Right atrium auricular region (tissue), 2 donors: ENCODE measurements around the gene AR. TPM values are rescaled to one million over a fixed set of nuclear protein-coding genes. Genes with fewer than 3 reads are reported as not detected.

ENCODE experiments used
- DNase-seq: peaks from one replicate; pipeline ENCODE4 v3.0.0-alpha.2; 2019; ENCODE audit warnings: low spot score
- H3K27ac ChIP-seq, 2 donors: fragments of 200-600 bp; sonication (generic); 1 replicate in 1 of 2; 2 replicates in 1 of 2; pipeline ENCODE4 v1.5.1; 2016 to 2019
- H3K27me3 ChIP-seq, 2 donors: fragments of 200-600 bp; sonication (generic); one replicate each; pipeline versions ENCODE4 v1.5.1 to v1.6.0; 2017 to 2019
- H3K36me3 ChIP-seq: fragments of 200-600 bp; sonication (generic); one replicate; pipeline ENCODE4 v1.5.1; 2016
- H3K4me1 ChIP-seq, 2 donors: fragments of 200-600 bp; sonication (generic); one replicate each; pipeline versions ENCODE4 v1.5.1 to v1.6.0; 2017 to 2019
- H3K4me3 ChIP-seq, 2 donors: fragments of 200-600 bp; sonication (generic); 1 replicate in 1 of 2; 2 replicates in 1 of 2; pipeline ENCODE4 v1.5.1; 2017 to 2019; ENCODE audit warnings: mild to moderate bottlenecking in 1 of 2, moderate library complexity in 1 of 2
- H3K9me3 ChIP-seq, 2 donors: fragments of 200-600 bp; sonication (generic); one replicate each; pipeline ENCODE4 v1.5.1; 2019
- CTCF ChIP-seq, 2 donors: fragments of 200-600 bp; sonication (generic); IDR thresholded peaks; one replicate each; pipeline ENCODE4 v1.5.1; 2019; ENCODE audit warnings: antibody characterized with exemption in 2 of 2
- total RNA-seq, 2 donors: library from RNA; depleted of rRNA; stranded (reverse); fragments of >200 nt; gene quantifications; one replicate each; pipeline ENCODE4 v1.1.0, GENCODE V29; 2016

The AR gene
- total RNA-seq, 2 donors from 2014 or later = 7.9 to 9.1 TPM

GRCh38 chrX:67730296-67730695 is 186.5 kb downstream of the AR start:
- no peak overlapping the region for H3K27ac ChIP-seq
- no peaks in the 10 kb centered on the region for H3K4me1 ChIP-seq
- no peaks in the 10 kb centered on the region for H3K36me3 ChIP-seq
- no peak overlapping the region for H3K4me3 ChIP-seq
- H3K9me3 ChIP-seq = no peaks in the 10 kb centered on the region
- H3K27me3 ChIP-seq = no peaks in the 10 kb centered on the region
- no peak for TF ChIP-seq CTCF (IDR thresholded peaks at IDR 0.05)
- DNase-seq = no peak

- no peaks in the 10 kb centered on the region for H3K36me3 ChIP-seq
- H3K27ac ChIP-seq = no peak overlapping the region
- no peak for DNase-seq
- H3K9me3 ChIP-seq = no peaks in the 10 kb centered on the region
- no peaks in the 10 kb centered on the region for H3K4me1 ChIP-seq
- no peak overlapping the region for H3K4me3 ChIP-seq
- TF ChIP-seq CTCF (IDR thresholded peaks at IDR 0.05) = no peak
- no peaks in the 10 kb centered on the region for H3K27me3 ChIP-seq
Measured at GRCh38 chrX:67731061-67731460, 187.2 kb downstream of the AR start.

GRCh38 chrX:67732864-67733263 is 189.0 kb downstream of the AR start:
- Histone ChIP-seq H3K36me3 (no peaks in the 10 kb centered on the region), H3K4me3 (no peak overlapping the region), H3K9me3 (no peaks in the 10 kb centered on the region), H3K27ac (no peak overlapping the region), H3K27me3 (no peaks in the 10 kb centered on the region), H3K4me1 (no peaks in the 10 kb centered on the region)
- TF ChIP-seq CTCF (IDR thresholded peaks at IDR 0.05) = no peak
- no peak for DNase-seq

GRCh38 chrX:67734111-67734753 is 190.4 kb downstream of the AR start:
- no peak for DNase-seq
- Histone ChIP-seq H3K4me1 (no peaks in the 10 kb centered on the region), H3K27ac (no peak overlapping the region), H3K9me3 (no peaks in the 10 kb centered on the region), H3K27me3 (no peaks in the 10 kb centered on the region), H3K36me3 (no peaks in the 10 kb centered on the region), H3K4me3 (no peak overlapping the region)
- TF ChIP-seq CTCF (IDR thresholded peaks at IDR 0.05) = no peak

- H3K36me3 ChIP-seq = no peaks in the 10 kb centered on the region
- DNase-seq = no peak
- TF ChIP-seq CTCF (IDR thresholded peaks at IDR 0.05) = no peak
- no peaks in the 10 kb centered on the region for H3K27me3 ChIP-seq
- H3K4me1 ChIP-seq = no peaks in the 10 kb centered on the region
- no peak overlapping the region for H3K27ac ChIP-seq
- no peak overlapping the region for H3K4me3 ChIP-seq
- peaks cover 0 to 20% of the 10 kb centered on the region in 2 donors for H3K9me3 ChIP-seq
Measured at GRCh38 chrX:67749536-67749935, 205.7 kb downstream of the AR start.

GRCh38 chrX:67750694-67751093 is 206.9 kb downstream of the AR start:
- Histone ChIP-seq H3K4me3 (no peak overlapping the region), H3K27me3 (no peaks in the 10 kb centered on the region), H3K27ac (no peak overlapping the region), H3K36me3 (no peaks in the 10 kb centered on the region), H3K9me3 (peaks cover 0 to 20% of the 10 kb centered on the region in 2 donors), H3K4me1 (no peaks in the 10 kb centered on the region)
- no peak for DNase-seq
- TF ChIP-seq CTCF (IDR thresholded peaks at IDR 0.05) = no peak
